Mesodermal cell (in vitro differentiated cells): ENCODE data around the gene ATP6V1A.

Experiments
- H3K27ac ChIP-seq: 2 replicates; pipeline ENCODE4 v1.7.0; 2013; ENCODE audit warnings: mild to moderate bottlenecking, low read depth, low read length, moderate library complexity; ENCODE audit not compliant: severe bottlenecking
- H3K36me3 ChIP-seq: 2 replicates; pipeline ENCODE4 v1.7.1; 2013; ENCODE audit warnings: mild to moderate bottlenecking, low read length, moderate library complexity; ENCODE audit not compliant: control insufficient read depth, insufficient read depth
- H3K4me1 ChIP-seq: one replicate; pipeline ENCODE4 v1.7.1; 2013; ENCODE audit warnings: mild to moderate bottlenecking, low read length; ENCODE audit not compliant: insufficient read depth, control insufficient read depth, poor library complexity, severe bottlenecking
- H3K4me3 ChIP-seq: 2 replicates; pipeline ENCODE4 v1.7.0; 2013; ENCODE audit warnings: low read length, control low read depth, mild to moderate bottlenecking; ENCODE audit not compliant: insufficient read depth, poor library complexity, severe bottlenecking; ENCODE audit errors: extremely low read depth
- H3K9me3 ChIP-seq: 2 replicates; pipeline ENCODE4 v1.7.1; 2013; ENCODE audit warnings: mild to moderate bottlenecking, low read length, moderate library complexity; ENCODE audit not compliant: control insufficient read depth
- WGBS, 2 experiments: methylation state at CpG; one replicate each; pipeline ENCODE4 v1.1.5; 2013; ENCODE audit warnings: missing lambda C conversion rate in 2 of 2; ENCODE audit not compliant: insufficient coverage in 2 of 2; 5-methylcytosine and 5-hydroxymethylcytosine counted together

The ATP6V1A gene

DNA sequence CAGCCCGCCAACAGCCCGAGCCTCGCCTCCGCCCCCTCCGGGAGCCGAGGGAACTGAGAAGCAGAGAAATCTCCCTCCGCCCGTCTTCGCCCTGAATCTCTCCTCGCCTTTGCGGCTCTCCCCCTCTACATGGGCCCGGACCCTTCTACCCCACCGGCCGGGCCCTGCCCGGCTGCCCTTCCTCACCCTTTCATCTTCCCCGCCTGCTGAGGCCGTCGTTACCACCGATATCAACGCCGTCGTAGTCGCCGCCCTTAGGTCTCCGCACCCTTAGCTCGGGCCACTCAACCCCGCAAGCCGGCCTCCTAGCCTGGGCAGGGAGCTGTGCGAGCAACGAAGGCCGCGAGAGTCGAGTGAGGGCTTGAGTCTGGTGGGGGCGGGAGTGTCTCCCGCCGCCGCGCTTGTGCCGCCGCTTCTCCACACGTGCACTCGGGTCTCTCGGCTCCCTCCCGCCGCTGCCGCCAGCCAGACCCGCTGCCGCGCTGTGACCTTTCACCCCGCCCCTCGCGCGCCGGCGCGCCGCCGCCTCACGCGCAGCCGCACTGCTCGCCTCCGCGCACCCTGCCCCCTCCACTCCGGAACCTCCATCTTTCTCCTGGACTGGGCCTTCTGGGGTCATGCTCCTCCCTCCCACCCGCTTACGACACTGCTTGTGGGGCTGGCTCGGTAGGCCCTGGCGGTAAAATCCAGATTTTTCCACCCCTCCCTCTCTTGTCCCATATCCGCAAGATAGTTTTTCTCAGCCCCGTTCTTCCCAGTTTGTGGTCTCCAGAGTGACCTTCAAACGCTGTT lies 883 bp upstream of the ATP6V1A start, which contains the start of gene NAA50:
NAA50 (minus strand) TSS at position 494 of the 792 bp plus-strand sequence; CDS start at position 194, 300 bp downstream.
- H3K4me1 ChIP-seq = peaks cover 4% of the 10 kb centered on the region
- 0% methylated on average over 63 to 67 of the region's 72 CpGs for WGBS, 2 experiments

DNA sequence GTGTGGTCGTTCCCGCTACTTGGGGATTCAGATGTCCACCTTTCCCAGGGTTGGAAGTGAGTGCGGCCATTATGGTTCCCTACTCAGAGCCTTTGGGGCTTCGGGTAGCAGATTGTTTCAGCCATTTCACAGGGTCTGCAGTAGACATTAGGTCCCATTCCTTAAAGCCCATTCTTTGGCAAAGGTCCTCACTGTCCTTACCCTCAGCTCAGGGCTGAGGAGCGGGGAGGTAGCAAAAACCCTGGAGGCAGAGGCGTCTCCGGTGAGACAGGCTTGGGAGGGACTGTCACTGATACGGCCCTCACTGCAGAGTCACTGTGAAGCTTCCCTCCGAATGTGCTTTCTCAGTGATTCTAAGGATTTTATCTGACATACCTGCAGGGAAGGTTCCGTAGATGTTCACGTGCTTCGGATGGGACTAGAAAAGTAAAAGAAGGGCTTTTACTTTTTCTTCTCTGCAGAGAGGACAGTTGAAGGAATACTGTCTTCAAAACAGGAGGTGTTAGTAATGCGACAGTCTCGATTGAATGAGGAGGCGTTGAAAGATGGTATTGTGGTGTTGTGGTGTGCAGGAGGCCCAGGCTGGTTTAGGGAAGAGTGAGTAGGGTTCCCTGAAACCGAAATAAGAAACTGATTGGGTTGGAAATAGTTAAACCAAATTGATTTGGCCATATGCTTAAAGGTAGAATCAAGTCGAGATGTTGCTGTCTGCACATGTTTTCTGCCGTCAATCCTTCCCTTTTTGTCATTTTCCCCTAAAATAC lies 630 bp downstream of the ATP6V1A start:
- Histone ChIP-seq H3K4me3 (peak overlapping the region; percentile 88), H3K27ac (peak overlapping the region; percentile 30), H3K4me1 (peaks cover 4% of the 10 kb centered on the region), H3K36me3 (peaks cover 4% of the 10 kb centered on the region), H3K9me3 (no peaks in the 10 kb centered on the region)
- WGBS, 2 experiments = 1 to 3% methylated on average over 15 to 18 of the region's 18 CpGs

More for the DNA sequence above, 883 bp upstream of the ATP6V1A start, which contains the start of gene NAA50:
- Histone ChIP-seq H3K27ac (peak within 1 kb of the TSS; percentile 100), H3K4me3 (peak within 1 kb of the TSS; percentile 88), H3K36me3 (peaks cover 4% of the 10 kb centered on the region), H3K9me3 (no peaks in the 10 kb centered on the region)

DNA sequence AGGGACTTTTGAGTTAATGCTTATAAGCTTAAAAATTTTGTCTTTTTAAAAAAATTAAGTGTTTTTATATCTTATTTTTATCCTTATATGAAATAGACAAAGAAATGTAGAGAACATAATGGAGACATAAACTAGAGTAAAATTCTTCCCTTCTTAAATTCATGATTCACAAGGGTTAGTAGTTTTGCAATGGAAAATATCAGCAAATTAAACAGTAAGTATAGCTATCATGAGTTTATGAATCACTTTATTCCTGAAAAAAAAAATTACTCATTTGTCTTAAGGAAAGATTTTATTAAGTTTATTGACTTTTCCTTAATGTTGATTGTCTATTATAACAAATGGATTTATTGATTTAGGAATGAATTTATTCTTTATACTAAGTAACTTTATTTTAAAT lies 4.3 kb downstream of the ATP6V1A start:
- peaks cover 4% of the 10 kb centered on the region for H3K4me1 ChIP-seq
- no peaks in the 10 kb centered on the region for H3K36me3 ChIP-seq
- no peak overlapping the region for H3K4me3 ChIP-seq
- no peaks in the 10 kb centered on the region for H3K9me3 ChIP-seq
- H3K27ac ChIP-seq = no peak overlapping the region

DNA sequence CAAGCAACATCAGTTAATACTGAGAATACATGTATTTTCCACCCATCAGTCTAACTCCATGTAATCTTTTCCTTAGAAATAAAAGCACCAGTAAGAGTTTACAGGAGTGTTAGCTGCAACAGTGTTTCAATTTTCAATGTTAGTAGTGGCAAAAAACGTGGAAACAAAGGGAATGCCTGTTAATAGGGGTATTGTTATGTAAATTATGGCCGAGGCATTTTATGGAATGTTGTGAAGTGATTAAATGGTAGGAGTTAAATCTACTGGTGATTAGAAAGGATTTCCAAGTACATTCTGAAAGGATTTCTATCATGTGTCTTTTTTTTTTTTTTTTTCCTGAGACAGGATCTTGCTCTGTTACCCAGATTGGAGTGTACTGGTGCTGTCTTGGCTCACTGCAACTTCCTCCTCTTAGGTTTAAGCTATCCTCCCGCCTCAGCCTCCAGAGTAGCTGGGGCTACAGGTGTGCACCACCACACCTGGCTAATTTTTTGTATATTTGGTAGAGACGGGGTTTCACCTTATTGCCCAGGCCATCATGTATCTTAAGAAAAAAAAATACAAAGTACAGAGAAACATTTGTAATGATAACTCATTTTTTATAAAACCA lies 6.6 kb downstream of the ATP6V1A start:
- Histone ChIP-seq H3K36me3 (no peaks in the 10 kb centered on the region), H3K4me3 (no peak overlapping the region), H3K9me3 (peaks cover 8% of the 10 kb centered on the region), H3K27ac (no peak overlapping the region), H3K4me1 (no peaks in the 10 kb centered on the region)
- 14 to 39% methylated on average over 2 to 3 of the region's 4 CpGs for WGBS, 2 experiments

DNA sequence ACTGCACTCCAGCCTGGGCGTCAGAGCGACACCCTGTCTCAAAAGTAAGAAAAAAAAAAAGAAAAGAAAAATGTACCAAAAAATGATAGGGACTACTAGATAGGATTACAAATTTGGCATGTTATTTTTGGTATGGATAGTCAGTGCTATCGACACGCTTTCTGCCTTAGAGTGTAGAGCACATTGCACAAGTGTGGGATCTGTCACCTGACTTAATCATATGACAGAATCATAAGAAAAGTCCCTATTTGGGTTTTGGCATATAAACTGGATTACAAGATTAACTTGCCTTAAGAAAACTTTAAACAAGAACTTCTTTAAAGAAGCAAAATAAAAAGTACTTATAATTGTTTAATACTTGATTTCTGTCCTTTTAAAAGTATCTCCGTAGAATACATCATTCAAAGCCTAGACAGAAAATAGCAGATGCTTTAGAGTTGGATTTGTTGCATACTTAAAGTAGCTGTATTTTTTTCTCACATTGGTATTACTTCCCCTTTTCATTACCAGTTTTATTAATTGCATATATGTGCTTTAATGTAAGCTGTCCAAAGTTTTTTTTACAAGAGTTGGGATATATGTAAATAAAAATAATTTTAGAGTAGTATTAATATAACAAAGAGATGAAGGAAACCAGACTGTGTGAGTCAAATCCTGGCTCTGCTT lies 7.8 kb downstream of the ATP6V1A start:
- H3K27ac ChIP-seq = no peak overlapping the region
- 88 to 100% methylated on average over 3 to 4 of the region's 5 CpGs for WGBS, 2 experiments
- H3K4me1 ChIP-seq = no peaks in the 10 kb centered on the region
- no peak overlapping the region for H3K4me3 ChIP-seq
- no peaks in the 10 kb centered on the region for H3K36me3 ChIP-seq
- peaks cover 10% of the 10 kb centered on the region for H3K9me3 ChIP-seq

DNA sequence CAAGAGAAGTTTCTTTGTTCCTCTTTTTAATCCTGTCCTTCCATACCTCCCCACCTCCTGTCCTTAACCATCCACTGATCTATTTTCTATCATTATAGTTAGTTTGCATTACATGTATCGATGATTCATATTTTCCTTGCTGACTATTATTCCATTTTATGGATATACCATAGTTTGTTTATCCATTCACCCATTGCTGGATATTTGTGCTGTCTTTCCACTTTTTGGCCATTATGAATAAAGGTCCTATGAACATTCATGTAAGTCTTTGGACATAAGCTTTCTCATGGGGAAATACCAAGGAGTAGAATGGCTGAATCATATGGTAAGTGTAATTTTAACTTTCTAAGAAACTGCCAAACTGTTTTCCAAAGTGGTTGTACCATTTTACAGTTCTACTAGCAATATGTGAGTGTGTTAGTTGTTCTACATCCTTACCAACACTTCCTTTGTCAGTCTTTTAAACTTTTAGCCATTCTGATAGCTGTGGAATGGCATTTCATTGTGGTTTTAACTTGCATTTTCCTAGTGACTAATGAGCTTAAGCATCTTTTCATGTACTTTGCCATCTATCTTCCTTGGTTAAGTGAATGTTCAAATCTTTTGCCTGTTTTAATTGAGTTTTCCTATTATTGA lies 11.7 kb downstream of the ATP6V1A start:
- Histone ChIP-seq H3K27ac (no peak overlapping the region), H3K9me3 (peaks cover 10% of the 10 kb centered on the region), H3K36me3 (no peaks in the 10 kb centered on the region), H3K4me1 (no peaks in the 10 kb centered on the region), H3K4me3 (no peak overlapping the region)
- WGBS, 2 experiments = no CpG with 5 or more reads among the region's 1 CpG

DNA sequence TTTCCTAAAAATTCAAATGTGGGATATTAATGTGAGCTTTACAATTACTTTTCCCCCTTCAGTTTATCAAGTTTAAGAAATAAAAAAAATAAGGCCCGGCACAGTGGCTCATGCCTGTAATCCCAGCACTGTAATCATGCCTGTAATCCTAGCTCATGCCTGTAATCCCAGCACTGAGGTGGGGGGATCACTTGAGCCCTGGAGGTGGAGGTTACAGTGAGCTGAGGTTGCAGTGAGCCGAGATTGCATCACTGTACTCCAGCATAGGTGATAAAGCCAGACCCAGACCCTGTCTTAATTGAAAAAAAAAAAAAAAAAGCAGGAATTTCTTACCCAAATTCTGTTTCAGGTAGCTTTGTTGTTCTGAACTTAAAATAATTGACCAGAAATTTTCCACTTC lies 17.9 kb downstream of the ATP6V1A start:
- H3K27ac ChIP-seq = no peak overlapping the region
- no peaks in the 10 kb centered on the region for H3K36me3 ChIP-seq
- no peaks in the 10 kb centered on the region for H3K9me3 ChIP-seq
- WGBS, 2 experiments = 100% methylated on average over 1 of the region's 2 CpGs; no CpG with 5 or more reads in 1 of the 2 experiments
- peaks cover 5% of the 10 kb centered on the region for H3K4me1 ChIP-seq
- H3K4me3 ChIP-seq = no peak overlapping the region

DNA sequence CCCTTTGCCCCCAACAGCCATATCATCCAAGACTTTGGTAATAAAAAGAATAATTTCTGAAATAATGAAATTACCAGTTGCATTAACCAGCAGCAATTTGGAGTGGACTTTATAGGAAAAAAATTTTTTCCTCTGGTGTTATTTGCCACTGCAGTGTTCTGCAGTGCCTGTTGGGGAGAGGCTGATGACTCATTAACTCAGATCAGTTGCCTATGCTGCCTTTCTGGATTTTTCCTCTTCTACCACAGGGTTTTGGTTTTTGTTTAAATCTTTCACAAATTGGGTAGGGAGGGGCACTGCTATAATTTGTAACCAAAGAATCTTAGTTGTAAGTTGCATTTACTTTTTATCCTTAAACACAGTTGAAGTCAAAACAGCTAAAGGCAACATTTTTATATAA lies 22.7 kb downstream of the ATP6V1A start:
- no peaks in the 10 kb centered on the region for H3K36me3 ChIP-seq
- H3K4me3 ChIP-seq = no peak overlapping the region
- H3K27ac ChIP-seq = no peak overlapping the region
- no peaks in the 10 kb centered on the region for H3K9me3 ChIP-seq
- H3K4me1 ChIP-seq = peaks cover 6% of the 10 kb centered on the region

DNA sequence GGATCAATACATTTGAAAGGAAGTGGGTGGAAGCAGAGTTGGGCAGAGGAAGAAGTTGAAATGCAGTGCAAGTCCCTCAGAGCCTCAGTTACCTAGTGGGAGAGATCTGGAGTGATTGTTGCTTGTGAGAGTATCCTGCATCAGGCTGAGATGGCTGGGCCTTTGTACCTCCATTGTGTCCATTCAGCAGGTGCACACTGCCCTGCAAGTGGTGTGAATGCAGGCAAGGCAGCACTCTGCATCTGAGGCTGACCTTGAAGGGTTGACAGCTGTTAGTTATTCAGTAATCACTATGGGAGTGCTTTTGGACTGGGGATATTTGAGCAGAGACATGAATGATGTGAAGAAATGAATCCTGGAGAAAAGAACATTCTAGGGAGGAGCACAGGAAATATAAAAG lies 25.2 kb downstream of the ATP6V1A start:
- no peak overlapping the region for H3K4me3 ChIP-seq
- no peaks in the 10 kb centered on the region for H3K36me3 ChIP-seq
- no peaks in the 10 kb centered on the region for H3K9me3 ChIP-seq
- H3K4me1 ChIP-seq = peaks cover 6% of the 10 kb centered on the region
- H3K27ac ChIP-seq = no peak overlapping the region

DNA sequence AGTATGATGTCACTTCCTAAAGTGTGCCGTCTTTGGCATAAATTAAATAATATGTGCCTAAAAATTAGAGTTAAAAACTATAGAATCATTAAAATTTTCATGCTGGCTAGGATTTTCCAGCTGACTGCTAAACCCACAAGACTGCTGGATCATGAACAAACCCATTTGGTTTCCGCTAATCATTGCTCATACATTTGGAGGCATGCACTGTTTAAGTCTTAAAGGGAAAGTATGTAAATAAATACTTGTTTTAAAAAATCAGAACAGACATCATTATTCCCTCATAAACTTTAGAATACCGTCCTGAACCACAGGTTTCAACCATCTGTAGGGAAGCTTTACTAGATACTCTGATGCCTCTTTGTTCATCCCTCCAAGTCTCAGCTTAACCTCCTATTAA lies 26.5 kb downstream of the ATP6V1A start:
- WGBS, 2 experiments = 82 to 100% methylated on average over 1 of the region's 3 CpGs
- H3K9me3 ChIP-seq = no peaks in the 10 kb centered on the region
- H3K27ac ChIP-seq = no peak overlapping the region

More for the DNA sequence above, 26.5 kb downstream of the ATP6V1A start:
- Histone ChIP-seq H3K4me1 (peaks cover 6% of the 10 kb centered on the region), H3K36me3 (no peaks in the 10 kb centered on the region), H3K4me3 (no peak overlapping the region)
